GM19372 (cell line): ENCODE results near the gene ERVK3-1.
"Not testable (repeated sequence)": the region's sequence is repeated elsewhere in the genome, so short reads cannot be mapped to it uniquely, and the experiment has no call there.

ENCODE experiments used
- ATAC-seq: cut with Tn5 transposase; IDR thresholded peaks from one replicate; pipeline ENCODE4 v1.9.1; 2021; ENCODE audit warnings: mild to moderate bottlenecking, low read depth, moderate library complexity; ENCODE audit not compliant: unreplicated experiment

Gene ERVK3-1

DNA sequence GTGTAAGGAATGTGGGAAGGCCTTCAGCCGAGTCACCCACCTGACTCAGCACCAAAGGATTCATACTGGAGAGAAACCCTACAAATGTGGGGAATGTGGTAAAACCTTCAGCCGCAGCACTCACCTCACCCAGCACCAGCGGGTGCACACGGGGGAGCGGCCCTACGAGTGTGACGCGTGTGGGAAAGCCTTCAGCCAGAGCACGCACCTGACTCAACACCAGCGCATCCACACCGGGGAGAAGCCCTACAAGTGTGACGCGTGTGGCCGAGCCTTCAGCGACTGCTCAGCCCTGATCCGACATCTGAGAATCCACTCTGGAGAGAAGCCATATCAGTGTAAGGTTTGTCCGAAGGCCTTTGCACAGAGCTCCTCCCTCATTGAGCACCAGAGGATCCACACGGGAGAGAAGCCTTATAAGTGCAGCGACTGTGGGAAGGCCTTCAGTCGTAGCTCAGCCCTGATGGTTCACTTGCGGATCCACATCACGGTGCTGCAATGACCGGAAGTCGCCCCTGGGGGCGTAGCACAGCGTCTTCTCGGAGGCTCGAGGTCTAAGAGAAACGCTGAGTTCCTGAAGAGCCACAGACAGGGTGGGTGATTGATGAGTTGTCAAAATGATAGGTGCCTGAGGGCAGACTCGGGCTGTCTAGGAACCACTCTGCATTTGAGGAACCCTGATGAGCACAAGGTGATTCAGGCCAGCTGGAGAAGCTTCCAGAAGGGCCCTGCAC, 33.8 kb downstream of the ERVK3-1 start:
- ATAC-seq, result no peak

- ATAC-seq, result no peak
Observed at GRCh38 chr19:58345558-58345957, 40.4 kb downstream of the ERVK3-1 start.

- peak; percentile 77 for ATAC-seq
Observed at GRCh38 chr19:58346961-58347929, 42.1 kb downstream of the ERVK3-1 start.

GRCh38 chr19:58348080-58348479, 42.9 kb downstream of the ERVK3-1 start:
- not testable (repeated sequence) for ATAC-seq

- no peak for ATAC-seq
Observed at GRCh38 chr19:58349590-58349989, 44.4 kb downstream of the ERVK3-1 start.

- ATAC-seq, result no peak
Observed at GRCh38 chr19:58350001-58350861, 45.1 kb downstream of the ERVK3-1 start.

- ATAC-seq, result no peak
Observed at GRCh38 chr19:58350871-58351557, 45.8 kb downstream of the ERVK3-1 start.

- no peak for ATAC-seq
Observed at GRCh38 chr19:58351558-58351878, 46.3 kb downstream of the ERVK3-1 start.

- no peak for ATAC-seq
Observed at GRCh38 chr19:58351990-58352755, 47.0 kb downstream of the ERVK3-1 start.

DNA sequence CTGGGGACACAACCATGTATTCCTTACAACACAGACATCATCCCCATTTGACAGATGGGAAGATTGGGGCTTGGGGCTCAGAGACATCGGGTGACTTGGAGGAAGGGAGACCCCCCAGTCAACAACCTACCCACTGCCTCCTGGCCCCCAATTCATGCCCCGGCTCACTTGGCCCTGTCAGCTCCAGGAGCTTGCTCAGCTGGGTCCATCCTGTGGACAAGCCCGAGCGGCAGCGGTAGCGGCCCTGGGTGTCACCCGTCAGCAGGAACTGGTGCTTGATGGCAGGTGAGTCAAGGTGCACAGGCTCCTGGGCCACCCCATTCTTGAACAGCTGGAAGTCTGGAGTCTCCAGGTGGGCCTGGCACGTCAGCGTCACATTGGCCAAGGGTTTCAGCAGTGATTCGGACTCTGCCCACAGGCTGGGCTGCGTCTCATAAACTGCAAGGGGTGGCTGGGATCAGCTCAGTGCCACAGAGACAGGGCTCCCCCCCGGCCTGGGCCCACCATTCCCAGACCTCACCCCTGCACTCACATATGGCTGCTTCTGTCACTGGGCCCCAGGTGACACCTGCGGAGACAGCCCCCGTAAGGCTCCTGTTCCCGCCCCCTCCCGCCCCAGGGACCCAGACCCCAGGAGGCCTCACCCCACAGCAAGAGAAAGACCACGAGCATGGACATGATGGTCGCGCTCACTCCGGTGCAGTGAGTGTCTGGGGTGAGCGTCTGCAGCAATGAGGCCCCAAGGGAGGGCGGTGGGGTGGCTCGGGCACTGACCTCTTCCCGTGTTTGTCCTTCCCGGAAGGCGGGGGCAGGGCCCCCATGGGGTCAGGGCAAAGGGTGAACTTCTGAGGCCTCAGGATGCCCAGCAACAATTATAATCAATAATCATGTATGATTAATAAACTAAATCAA, 47.8 kb downstream of the ERVK3-1 start, which contains the start of gene A1BG:
Gene A1BG (minus strand): TSS at position 733 of the 912 bp plus-strand sequence. CDS start 55 bp downstream, at position 678.
- no peak for ATAC-seq

DNA sequence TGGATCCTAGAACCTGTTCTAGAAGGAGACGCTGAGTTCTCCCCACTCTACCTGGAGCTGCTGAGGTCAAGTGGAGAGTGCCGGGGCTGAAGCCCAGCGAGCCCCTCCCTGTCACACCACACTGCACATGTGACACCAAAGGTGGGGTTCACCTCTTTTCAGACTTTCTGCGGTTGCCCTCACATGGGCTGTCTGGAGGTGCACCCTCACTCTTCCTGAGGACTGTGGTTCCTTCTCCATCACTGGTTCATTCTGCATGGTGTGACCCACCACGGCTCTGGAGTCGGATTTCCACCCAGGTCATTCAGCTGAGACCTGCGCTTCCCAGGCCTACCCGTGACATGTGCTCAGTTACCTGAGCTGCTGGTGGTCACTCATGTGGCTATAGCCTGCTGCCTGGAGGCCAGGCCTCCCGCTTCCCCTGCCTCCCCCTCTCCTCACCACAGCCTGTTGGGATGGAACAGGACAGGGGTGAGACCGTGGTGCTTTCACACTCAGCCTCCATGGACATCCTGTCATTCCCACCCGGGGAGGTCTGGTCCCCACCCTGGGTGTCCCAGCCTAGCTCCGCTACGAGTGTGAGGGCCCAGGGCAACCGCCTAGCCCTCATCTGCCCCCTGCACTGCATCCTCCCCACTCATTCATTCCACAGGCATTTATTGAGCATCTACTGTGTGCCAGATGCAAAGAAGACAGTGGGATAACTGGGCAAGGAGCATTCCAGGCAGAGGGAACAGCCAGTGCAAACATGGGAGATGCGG, 48.7 kb downstream of the ERVK3-1 start:
- no peak for ATAC-seq

- ATAC-seq, result no peak
Observed at GRCh38 chr19:58354478-58355030, 49.4 kb downstream of the ERVK3-1 start.

- no peak for ATAC-seq
Observed at GRCh38 chr19:58355215-58355796, 50.1 kb downstream of the ERVK3-1 start.

- ATAC-seq, result no peak
Observed at GRCh38 chr19:58355908-58356765, 51.0 kb downstream of the ERVK3-1 start.

- no peak for ATAC-seq
Observed at GRCh38 chr19:58356766-58357480, 51.7 kb downstream of the ERVK3-1 start.
